GM19467 (cell line): Measurements from ENCODE around the gene CBL.
"Not testable (repeated sequence)": the region's sequence is repeated elsewhere in the genome, so short reads cannot be mapped to it uniquely, and the experiment has no call there.

ENCODE experiments used
- ATAC-seq: cut with Tn5 transposase; IDR thresholded peaks from one replicate; pipeline ENCODE4 v1.9.1; 2021; ENCODE audit warnings: mild to moderate bottlenecking, moderate library complexity; ENCODE audit not compliant: unreplicated experiment

Gene CBL

GRCh38 chr11:119207415-119207960 is 1.3 kb downstream of the CBL start:
- ATAC-seq, result no peak

- ATAC-seq, result no peak
These were observed 3.0 kb downstream of the CBL start for GRCh38 chr11:119209186-119209585.

GRCh38 chr11:119210050-119210449 is 3.9 kb downstream of the CBL start:
- ATAC-seq, result no peak

GRCh38 chr11:119218141-119218878 is 12.2 kb downstream of the CBL start:
- ATAC-seq, result no peak

GRCh38 chr11:119222308-119222707 is 16.2 kb downstream of the CBL start:
- ATAC-seq, result no peak

GRCh38 chr11:119222891-119223290 is 16.8 kb downstream of the CBL start:
- no peak for ATAC-seq

GRCh38 chr11:119223856-119224255 is 17.7 kb downstream of the CBL start:
- ATAC-seq, result no peak

- not testable (repeated sequence) for ATAC-seq
These were observed 22.6 kb downstream of the CBL start for GRCh38 chr11:119228535-119229287.

- ATAC-seq, result no peak
These were observed 23.1 kb downstream of the CBL start for GRCh38 chr11:119229288-119229672.

GRCh38 chr11:119229741-119230140 is 23.6 kb downstream of the CBL start:
- ATAC-seq, result no peak

GRCh38 chr11:119236490-119236889 is 30.4 kb downstream of the CBL start:
- no peak for ATAC-seq

- ATAC-seq, result no peak
These were observed 30.8 kb downstream of the CBL start for GRCh38 chr11:119236891-119237290.

- ATAC-seq, result no peak
These were observed 31.4 kb downstream of the CBL start for GRCh38 chr11:119237515-119237914.

GRCh38 chr11:119248750-119249670 is 42.9 kb downstream of the CBL start:
- no peak for ATAC-seq

GRCh38 chr11:119249671-119250010 is 43.5 kb downstream of the CBL start:
- no peak for ATAC-seq

GRCh38 chr11:119251114-119251513 is 45.0 kb downstream of the CBL start:
- no peak for ATAC-seq

GRCh38 chr11:119254239-119254638 is 48.1 kb downstream of the CBL start:
- no peak for ATAC-seq

- no peak for ATAC-seq
These were observed 52.0 kb downstream of the CBL start for GRCh38 chr11:119258180-119258579.

GRCh38 chr11:119258983-119259382 is 52.8 kb downstream of the CBL start:
- no peak for ATAC-seq

- ATAC-seq, result no peak
These were observed 56.7 kb downstream of the CBL start for GRCh38 chr11:119262668-119263351.
